ENCODE data around the gene ZNF467.

ZNF467 gene

DNA sequence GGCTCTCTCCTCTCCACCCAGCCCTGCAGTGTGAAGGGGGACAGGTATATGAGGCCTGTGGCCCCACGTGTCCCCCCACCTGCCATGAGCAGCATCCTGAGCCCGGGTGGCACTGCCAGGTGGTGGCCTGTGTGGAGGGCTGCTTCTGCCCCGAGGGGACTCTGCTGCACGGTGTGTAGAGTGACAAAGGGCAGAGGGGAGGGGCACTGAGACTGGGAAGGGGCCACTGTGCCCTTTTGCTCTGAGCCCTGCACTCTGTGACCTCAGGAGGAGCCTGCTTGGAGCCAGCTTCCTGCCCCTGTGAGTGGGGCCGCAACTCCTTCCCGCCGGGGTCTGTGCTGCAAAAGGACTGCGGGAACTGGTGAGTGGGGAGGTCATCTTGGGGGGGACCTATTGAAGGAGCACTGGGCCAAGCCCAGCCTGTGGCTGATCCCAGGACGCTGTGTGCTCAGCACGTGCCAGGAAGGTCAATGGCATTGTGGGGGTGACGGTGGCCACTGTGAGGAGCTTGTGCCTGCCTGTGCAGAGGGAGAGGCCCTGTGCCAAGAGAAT lies 15.0 kb upstream of the ZNF467 start:
- H3K4me3 ChIP-seq (ENCODE audit: low read length), result no peak overlapping the region
- H3K36me3 ChIP-seq (ENCODE audit: insufficient read depth, low read length), result no peaks in the 10 kb centered on the region
- H2AFZ ChIP-seq (ENCODE audit: low read depth, low read length), result no peak overlapping the region
- H3K4me1 ChIP-seq (ENCODE audit: insufficient read depth, low read length), result peaks cover 9% of the 10 kb centered on the region
- no peaks in the 10 kb centered on the region for H3K9me3 ChIP-seq (ENCODE audit: low read length)
- peaks cover 6% of the 10 kb centered on the region for H3K27me3 ChIP-seq (ENCODE audit: insufficient read depth, low read length)

DNA sequence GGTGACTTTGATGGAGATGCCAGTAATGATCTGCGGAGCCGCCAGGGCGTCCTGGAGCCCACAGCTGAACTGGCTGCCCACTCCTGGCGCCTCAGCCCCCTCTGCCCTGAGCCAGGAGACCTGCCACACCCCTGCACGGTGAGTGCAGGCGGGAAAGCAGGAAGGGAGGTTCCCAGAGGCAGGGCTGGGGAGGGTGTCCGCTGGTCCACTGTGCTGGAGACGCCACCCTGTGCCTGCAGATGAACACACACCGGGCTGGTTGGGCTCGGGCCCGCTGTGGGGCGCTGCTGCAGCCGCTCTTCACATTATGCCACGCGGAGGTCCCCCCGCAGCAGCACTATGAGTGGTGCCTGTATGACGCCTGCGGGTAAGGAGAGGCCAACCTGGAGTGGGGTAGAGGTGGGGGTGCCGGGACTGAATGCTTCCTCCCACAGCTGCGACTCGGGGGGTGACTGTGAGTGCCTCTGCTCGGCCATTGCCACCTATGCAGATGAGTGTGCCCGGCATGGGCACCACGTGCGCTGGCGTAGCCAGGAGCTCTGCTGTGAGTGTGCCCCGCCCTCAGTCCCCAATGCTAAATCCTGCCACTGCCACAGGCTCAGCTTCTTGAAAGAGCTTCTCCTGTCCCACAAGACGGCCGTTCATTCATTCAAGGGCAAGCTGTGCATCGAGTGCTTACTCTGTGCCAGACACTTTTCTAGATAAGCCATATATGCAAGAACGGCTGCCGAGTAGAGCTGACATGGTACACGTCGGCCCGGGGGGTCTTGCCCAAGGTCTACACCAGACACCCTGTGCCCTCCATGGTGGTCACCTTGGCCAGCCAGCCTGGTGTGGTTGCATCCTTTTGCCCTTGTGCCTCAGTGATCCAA lies 14.3 kb upstream of the ZNF467 start:
- Histone ChIP-seq H3K36me3 (ENCODE audit: insufficient read depth, low read length) (no peaks in the 10 kb centered on the region), H3K9me3 (ENCODE audit: low read length) (no peaks in the 10 kb centered on the region), H2AFZ (ENCODE audit: low read depth, low read length) (no peak overlapping the region), H3K4me1 (ENCODE audit: insufficient read depth, low read length) (peaks cover 9% of the 10 kb centered on the region), H3K27me3 (ENCODE audit: insufficient read depth, low read length) (peaks cover 6% of the 10 kb centered on the region), H3K4me3 (ENCODE audit: low read length) (no peak overlapping the region)

DNA sequence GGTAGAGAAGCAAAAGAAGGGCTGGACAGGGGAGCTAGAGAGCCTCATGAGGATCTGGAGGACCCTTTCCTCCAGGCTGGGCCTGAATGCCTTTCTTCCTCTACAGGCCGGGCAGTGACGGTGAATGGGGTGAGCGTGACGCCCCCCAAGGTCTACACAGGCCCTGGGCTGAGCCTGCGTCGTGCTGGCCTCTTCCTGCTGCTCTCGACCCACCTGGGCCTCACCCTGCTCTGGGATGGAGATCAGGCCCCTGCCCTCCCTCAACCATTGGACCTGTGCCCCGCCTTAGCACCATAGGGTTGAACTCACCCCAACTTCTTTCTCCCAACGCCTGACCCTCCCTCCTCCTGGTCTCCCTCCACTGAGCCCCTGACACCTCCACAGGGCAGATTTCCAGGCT lies 12.6 kb upstream of the ZNF467 start:
- no peak overlapping the region for H3K4me3 ChIP-seq (ENCODE audit: low read length)
- H3K9me3 ChIP-seq (ENCODE audit: low read length), result no peaks in the 10 kb centered on the region
- H3K36me3 ChIP-seq (ENCODE audit: insufficient read depth, low read length), result no peaks in the 10 kb centered on the region
- no peak overlapping the region for H2AFZ ChIP-seq (ENCODE audit: low read depth, low read length)
- H3K4me1 ChIP-seq (ENCODE audit: insufficient read depth, low read length), result peaks cover 6% of the 10 kb centered on the region
- peaks cover 6% of the 10 kb centered on the region for H3K27me3 ChIP-seq (ENCODE audit: insufficient read depth, low read length)

DNA sequence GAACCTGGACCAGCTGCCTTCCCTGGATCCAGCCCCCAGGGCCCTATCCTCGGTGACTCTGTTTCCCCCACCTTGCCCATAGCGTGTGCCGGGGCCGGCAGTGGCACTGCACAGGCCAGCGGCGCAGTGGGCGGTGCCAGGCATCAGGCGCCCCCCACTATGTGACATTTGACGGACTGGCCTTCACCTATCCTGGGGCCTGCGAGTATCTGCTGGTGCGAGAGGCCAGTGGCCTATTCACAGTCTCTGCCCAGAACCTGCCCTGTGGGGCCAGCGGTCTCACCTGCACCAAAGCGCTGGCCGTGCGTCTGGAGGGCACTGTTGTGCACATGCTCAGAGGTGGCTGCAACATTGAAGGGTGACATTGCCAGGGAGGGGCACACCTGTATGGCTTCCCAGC lies 12.0 kb upstream of the ZNF467 start:
- Histone ChIP-seq H3K36me3 (ENCODE audit: insufficient read depth, low read length) (no peaks in the 10 kb centered on the region), H3K4me1 (ENCODE audit: insufficient read depth, low read length) (peaks cover under 1% of the 10 kb centered on the region), H2AFZ (ENCODE audit: low read depth, low read length) (no peak overlapping the region), H3K9me3 (ENCODE audit: low read length) (no peaks in the 10 kb centered on the region), H3K4me3 (ENCODE audit: low read length) (no peak overlapping the region), H3K27me3 (ENCODE audit: insufficient read depth, low read length) (peaks cover 6% of the 10 kb centered on the region)

DNA sequence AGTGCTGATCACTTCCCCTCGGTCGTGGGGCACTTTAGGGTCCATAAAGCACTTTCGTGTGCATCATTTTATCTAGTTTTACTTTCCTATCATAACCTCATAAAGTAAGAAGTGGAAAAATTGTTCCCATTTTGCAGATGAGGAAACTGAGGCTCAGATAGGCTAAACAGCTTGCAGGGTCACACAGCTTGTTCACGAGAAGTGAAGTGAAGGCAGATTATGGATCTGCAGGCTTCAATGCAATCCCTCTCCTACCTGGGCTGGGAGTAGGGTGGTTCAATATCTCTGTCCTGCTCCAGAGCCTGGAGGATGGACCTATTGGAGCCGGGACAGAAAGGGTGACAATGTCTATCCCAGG lies 10.8 kb upstream of the ZNF467 start:
- Histone ChIP-seq H3K27me3 (ENCODE audit: insufficient read depth, low read length) (peaks cover under 1% of the 10 kb centered on the region), H3K9me3 (ENCODE audit: low read length) (no peaks in the 10 kb centered on the region), H3K4me3 (ENCODE audit: low read length) (no peak overlapping the region), H3K36me3 (ENCODE audit: insufficient read depth, low read length) (no peaks in the 10 kb centered on the region), H3K4me1 (ENCODE audit: insufficient read depth, low read length) (no peaks in the 10 kb centered on the region), H2AFZ (ENCODE audit: low read depth, low read length) (no peak overlapping the region)

DNA sequence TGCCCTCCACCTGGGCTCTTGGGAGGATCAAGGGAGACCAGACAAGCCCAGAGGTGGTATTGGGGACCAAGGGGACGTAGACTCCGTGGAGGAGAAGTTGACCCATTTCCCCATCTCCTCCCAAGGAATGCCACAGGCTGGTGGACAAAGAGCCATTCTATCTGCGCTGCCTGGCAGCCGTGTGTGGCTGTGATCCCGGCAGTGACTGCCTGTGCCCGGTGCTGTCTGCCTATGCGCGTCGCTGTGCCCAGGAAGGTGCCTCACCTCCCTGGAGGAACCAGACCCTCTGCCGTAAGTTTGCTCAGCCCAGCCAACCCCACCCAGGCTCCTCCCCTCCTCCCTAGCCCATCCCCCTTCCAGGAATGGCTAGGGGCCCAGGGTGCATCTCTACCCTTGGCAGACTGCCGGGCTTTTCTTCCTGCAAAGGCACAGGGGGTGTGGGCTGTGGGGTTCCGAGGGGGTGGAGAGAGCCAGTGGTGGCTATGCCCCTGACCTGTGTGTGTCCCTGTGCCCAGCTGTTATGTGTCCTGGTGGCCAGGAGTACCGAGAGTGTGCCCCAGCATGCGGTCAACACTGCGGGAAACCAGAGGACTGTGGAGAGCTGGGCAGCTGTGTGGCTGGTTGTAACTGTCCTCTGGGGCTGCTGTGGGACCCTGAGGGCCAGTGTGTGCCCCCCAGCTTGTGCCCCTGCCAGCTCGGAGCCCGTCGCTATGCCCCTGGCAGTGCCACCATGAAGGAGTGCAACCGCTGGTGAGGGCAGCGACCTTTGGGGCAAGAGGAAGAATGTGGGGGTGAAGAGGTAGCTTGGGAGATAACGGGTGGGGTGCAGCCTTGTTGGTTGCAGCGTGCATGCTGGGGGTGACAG lies 10.2 kb upstream of the ZNF467 start:
- no peak overlapping the region for H2AFZ ChIP-seq (ENCODE audit: low read depth, low read length)
- H3K9me3 ChIP-seq (ENCODE audit: low read length), result no peaks in the 10 kb centered on the region
- H3K36me3 ChIP-seq (ENCODE audit: insufficient read depth, low read length), result no peaks in the 10 kb centered on the region
- H3K27me3 ChIP-seq (ENCODE audit: insufficient read depth, low read length), result no peaks in the 10 kb centered on the region
- H3K4me1 ChIP-seq (ENCODE audit: insufficient read depth, low read length), result peaks cover 2% of the 10 kb centered on the region
- no peak overlapping the region for H3K4me3 ChIP-seq (ENCODE audit: low read length)

DNA sequence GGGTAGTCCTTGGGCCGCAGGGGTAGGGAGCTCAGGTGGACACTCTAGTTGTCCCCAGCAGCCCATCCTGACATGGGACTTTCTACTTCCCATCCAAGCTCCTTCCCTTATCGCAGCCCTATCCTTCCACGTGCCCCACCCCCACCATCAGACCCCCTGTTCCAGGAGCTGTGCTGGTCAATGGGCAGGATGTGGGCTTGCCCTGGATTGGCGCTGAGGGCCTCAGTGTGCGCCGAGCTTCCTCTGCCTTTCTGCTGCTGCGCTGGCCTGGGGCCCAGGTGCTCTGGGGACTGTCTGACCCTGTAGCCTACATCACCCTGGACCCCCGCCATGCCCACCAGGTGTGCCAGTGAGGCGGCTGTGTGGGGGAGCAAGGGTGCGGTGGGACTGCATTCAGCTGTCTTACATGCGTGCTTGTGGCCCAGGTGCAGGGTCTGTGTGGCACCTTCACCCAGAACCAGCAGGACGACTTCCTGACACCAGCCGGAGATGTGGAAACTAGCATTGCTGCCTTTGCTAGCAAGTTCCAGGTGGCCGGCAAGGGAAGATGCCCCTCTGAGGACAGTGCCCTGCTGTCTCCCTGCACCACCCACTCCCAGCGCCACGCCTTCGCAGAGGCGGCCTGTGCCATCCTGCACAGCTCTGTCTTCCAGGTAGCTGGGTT lies 9.4 kb upstream of the ZNF467 start:
- H3K4me3 ChIP-seq (ENCODE audit: low read length), result no peak overlapping the region
- H3K27me3 ChIP-seq (ENCODE audit: insufficient read depth, low read length), result no peaks in the 10 kb centered on the region
- no peaks in the 10 kb centered on the region for H3K9me3 ChIP-seq (ENCODE audit: low read length)
- H3K36me3 ChIP-seq (ENCODE audit: insufficient read depth, low read length), result no peaks in the 10 kb centered on the region
- no peak overlapping the region for H2AFZ ChIP-seq (ENCODE audit: low read depth, low read length)
- peaks cover 3% of the 10 kb centered on the region for H3K4me1 ChIP-seq (ENCODE audit: insufficient read depth, low read length)

DNA sequence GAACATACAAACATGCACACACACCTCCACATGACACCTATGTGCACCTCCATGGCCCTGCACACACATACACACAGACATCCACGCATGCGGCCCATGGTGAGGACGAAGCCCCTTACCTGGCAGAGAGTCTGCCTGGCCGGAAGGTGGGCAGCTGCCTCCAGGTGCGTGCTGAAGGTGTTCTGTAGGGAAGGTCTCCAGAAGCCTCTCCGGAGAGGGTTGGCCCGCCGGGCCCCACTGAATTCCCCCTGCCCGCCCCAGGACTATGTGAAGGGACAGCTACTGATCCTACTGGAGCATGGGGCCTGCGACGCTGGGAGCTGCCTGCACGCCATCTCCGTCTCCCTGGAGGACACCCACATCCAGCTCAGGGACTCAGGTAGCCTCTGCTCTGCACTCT lies 8.5 kb upstream of the ZNF467 start:
- Histone ChIP-seq H3K4me3 (ENCODE audit: low read length) (no peak overlapping the region), H3K27me3 (ENCODE audit: insufficient read depth, low read length) (no peaks in the 10 kb centered on the region), H3K9me3 (ENCODE audit: low read length) (no peaks in the 10 kb centered on the region), H3K4me1 (ENCODE audit: insufficient read depth, low read length) (peaks cover 7% of the 10 kb centered on the region), H3K36me3 (ENCODE audit: insufficient read depth, low read length) (no peaks in the 10 kb centered on the region), H2AFZ (ENCODE audit: low read depth, low read length) (no peak overlapping the region)

DNA sequence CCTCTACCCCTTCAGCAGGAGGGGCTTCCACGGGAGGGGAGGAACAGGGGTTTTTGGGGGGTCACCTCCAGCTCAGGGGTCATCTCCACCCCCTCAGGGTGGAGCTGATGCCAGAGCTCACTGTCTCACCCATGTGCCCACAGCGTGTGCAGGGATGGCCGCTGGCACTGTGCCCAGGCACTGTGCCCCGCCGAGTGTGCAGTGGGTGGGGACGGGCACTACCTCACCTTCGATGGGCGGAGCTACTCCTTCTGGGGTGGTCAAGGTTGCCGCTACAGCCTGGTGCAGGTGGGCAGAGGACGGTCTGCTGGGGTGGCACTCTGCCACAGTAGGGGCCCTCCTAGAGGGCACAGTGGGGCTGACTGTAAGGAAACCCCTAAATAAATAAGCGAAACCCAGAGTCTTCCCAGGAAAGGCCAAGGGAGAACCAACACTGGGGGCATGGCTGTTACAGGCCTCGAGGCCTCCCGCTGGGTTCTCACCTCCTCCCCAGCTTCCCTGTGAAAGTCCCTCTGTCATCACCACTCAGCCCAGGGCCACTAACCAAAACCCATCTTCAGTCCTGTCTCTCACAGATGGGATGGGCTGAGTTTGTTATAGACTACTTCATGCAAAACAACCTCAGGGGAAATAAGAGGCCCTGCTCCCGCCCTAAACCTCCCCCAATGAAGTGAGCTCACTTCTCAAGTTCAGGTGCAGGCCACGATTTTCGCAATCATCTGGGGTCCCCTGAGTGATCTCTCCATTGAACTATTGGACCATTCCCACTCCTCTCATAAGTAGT lies 7.4 kb upstream of the ZNF467 start:
- Histone ChIP-seq H3K27me3 (ENCODE audit: insufficient read depth, low read length) (no peaks in the 10 kb centered on the region), H3K4me3 (ENCODE audit: low read length) (no peak overlapping the region), H2AFZ (ENCODE audit: low read depth, low read length) (no peak overlapping the region), H3K9me3 (ENCODE audit: low read length) (no peaks in the 10 kb centered on the region), H3K36me3 (ENCODE audit: insufficient read depth, low read length) (no peaks in the 10 kb centered on the region), H3K4me1 (ENCODE audit: insufficient read depth, low read length) (peaks cover 13% of the 10 kb centered on the region)

DNA sequence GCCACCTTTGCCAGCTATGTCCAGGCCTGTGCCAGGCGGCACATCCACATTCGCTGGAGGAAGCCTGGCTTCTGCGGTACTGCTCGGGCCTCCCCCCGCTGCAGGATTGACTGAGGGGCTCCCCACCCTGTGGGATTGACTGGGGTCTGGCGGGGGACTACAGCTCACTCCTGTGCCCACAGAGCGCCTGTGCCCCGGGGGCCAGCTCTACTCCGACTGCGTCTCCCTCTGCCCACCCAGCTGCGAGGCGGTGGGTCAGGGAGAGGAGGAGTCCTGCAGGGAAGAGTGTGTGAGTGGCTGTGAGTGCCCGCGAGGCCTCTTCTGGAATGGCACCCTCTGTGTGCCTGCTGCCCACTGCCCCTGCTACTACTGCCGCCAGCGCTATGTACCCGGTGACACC lies 6.7 kb upstream of the ZNF467 start:
- H3K4me3 ChIP-seq (ENCODE audit: low read length), result no peak overlapping the region
- H2AFZ ChIP-seq (ENCODE audit: low read depth, low read length), result no peak overlapping the region
- no peaks in the 10 kb centered on the region for H3K27me3 ChIP-seq (ENCODE audit: insufficient read depth, low read length)

DNA sequence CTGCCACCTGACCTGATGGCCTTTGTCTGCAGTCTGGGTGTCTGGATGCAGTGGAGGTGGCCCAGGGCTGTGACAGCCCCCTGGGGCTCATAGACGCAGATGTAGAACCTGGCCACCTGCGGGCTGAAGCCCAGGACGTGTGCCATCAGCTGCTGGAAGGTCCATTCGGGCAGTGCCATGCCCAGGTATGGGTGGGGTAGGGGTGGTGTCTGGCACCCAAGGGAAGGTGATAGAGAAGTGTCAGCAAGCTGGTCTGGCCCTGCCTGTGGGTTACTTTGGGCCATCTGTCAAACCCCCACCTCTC lies 6.1 kb upstream of the ZNF467 start:
- H3K27me3 ChIP-seq (ENCODE audit: insufficient read depth, low read length), result no peaks in the 10 kb centered on the region
- peaks cover 27% of the 10 kb centered on the region for H3K4me1 ChIP-seq (ENCODE audit: insufficient read depth, low read length)
- H3K4me3 ChIP-seq (ENCODE audit: low read length), result no peak overlapping the region
- H3K9me3 ChIP-seq (ENCODE audit: low read length), result no peaks in the 10 kb centered on the region
- no peak overlapping the region for H2AFZ ChIP-seq (ENCODE audit: low read depth, low read length)
- H3K36me3 ChIP-seq (ENCODE audit: insufficient read depth, low read length), result no peaks in the 10 kb centered on the region

More for the DNA sequence above, 6.7 kb upstream of the ZNF467 start:
- Histone ChIP-seq H3K4me1 (ENCODE audit: insufficient read depth, low read length) (peaks cover 21% of the 10 kb centered on the region), H3K9me3 (ENCODE audit: low read length) (no peaks in the 10 kb centered on the region), H3K36me3 (ENCODE audit: insufficient read depth, low read length) (no peaks in the 10 kb centered on the region)

DNA sequence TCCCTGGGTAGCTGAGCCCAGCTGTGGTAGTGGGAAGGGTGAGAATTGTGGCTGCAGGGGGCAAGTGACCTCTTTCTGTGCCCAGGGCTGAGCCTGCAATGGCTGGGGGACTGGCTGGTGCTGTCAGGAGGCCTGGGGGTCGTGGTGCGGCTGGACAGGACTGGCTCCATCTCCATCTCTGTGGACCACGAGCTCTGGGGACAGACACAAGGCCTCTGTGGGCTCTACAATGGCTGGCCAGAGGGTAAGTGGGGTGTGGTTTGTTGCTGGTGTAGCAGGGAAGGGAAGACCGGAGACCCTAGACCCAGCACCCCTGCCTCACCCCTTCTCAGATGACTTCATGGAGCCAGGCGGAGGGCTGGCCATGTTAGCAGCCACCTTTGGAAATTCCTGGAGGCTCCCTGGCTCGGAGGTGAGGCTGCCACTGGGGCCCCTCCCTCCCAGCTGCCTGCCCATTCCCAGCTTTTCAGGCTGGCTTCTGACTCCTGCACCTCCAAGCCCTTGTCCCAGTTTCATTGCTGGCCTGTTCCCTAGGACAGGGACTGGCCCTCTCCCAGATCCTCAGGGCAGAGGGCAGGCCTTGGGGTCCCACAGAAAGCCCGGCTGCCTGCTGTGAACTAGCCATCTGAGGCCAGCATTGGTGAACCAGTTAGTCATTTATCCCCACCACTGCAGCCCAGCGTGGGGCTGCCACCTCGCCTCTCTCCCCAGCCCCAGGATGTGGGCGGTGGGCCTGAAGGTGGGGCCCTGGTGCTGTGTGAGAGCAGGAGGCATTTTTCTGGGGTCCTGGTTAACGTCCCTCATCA lies 5.5 kb upstream of the ZNF467 start:
- Histone ChIP-seq H3K27me3 (ENCODE audit: insufficient read depth, low read length) (no peaks in the 10 kb centered on the region), H2AFZ (ENCODE audit: low read depth, low read length) (no peak overlapping the region), H3K36me3 (ENCODE audit: insufficient read depth, low read length) (no peaks in the 10 kb centered on the region), H3K4me1 (ENCODE audit: insufficient read depth, low read length) (peaks cover 31% of the 10 kb centered on the region), H3K4me3 (ENCODE audit: low read length) (no peak overlapping the region), H3K9me3 (ENCODE audit: low read length) (no peaks in the 10 kb centered on the region)

Data from neuron (in vitro differentiated cells).